Keratinocyte (primary cell): ENCODE results near the gene TCF15.

Experiments used
- CTCF ChIP-seq, 3 experiments: IDR thresholded peaks in 1 of 3; conservative IDR thresholded peaks in 1 of 3; optimal IDR thresholded peaks in 1 of 3; 2 replicates in 2 of 3; 3 replicates in 1 of 3; pipeline versions ENCODE3 to v1.5.1; 2011; ENCODE audit warnings: low read length in 3 of 3, mild to moderate bottlenecking in 3 of 3, moderate library complexity in 2 of 3, control low read depth in 1 of 3, inconsistent platforms in 1 of 3; ENCODE audit not compliant: insufficient read depth in 2 of 3; ENCODE audit errors: extremely low read depth in 1 of 3
- EZH2 ChIP-seq: IDR thresholded peaks from one replicate; pipeline ENCODE4 v1.6.1; 2012; ENCODE audit warnings: inconsistent platforms, mild to moderate bottlenecking, low read length, moderate library complexity

- peak in 2 of 3 experiments; percentile 15 to 17 for TF ChIP-seq CTCF (optimal IDR thresholded peaks at IDR 0.05 in 1 of 3, IDR thresholded peaks at IDR 0.05 in 1 of 3, conservative IDR thresholded peaks at IDR 0.05 in 1 of 3; ENCODE audit: extremely low read depth in 1 of 3, insufficient read depth in 2 of 3, low read length in 3 of 3)
- TF ChIP-seq EZH2, result no peak
Measured at GRCh38 chr20:577167-577791, 32.8 kb downstream of the TCF15 start.
